Measurements from ENCODE around the gene BEGAIN.

DNA sequence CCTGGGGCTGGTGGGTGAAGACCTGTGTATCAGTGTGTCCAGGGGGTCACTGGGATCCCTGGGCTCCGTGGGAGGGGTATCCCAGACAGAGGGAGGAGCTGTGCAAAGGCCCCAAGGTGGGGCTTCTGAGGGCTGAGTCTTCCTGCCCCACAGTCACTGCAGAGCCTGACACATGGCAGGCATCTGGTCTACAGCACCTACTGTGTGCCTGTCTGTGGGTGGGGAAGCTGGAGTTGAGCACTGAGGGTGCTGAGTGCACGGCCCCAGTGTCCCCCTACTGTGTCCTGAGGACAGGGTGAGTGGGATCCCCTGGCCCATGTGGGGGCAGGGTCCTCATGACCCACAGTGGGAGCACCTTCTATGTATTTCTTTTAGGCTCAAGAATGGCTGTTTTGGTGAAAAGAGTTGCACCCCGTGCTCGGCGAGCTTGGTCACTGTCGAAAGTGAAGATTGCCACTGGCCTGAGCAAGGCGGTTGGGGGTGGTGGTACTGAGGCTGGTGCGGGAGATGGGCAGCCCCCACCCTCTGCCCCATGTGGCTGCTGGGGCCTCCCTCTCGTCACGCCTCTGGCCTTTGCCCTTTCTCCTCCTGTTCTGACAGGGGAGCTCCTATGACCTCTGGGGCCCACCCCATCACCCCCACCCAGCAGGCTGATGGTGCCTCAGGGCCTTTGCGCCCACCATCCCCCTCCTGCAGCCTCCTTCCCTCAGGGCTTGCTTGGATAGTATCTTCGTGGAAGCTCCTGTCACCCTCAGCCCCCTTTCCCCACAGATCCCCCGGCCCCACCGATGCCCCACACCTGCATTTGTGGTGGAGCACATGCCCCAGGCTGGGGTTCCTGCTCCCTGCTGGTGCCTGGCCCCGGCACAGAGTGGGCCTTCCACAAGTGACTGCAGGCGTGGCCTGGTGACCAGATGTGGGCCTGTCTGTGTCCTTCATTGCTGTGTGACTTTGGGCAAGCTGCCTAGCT lies 55.8 kb downstream of the BEGAIN start:
- TF ChIP-seq, protein P1, sequence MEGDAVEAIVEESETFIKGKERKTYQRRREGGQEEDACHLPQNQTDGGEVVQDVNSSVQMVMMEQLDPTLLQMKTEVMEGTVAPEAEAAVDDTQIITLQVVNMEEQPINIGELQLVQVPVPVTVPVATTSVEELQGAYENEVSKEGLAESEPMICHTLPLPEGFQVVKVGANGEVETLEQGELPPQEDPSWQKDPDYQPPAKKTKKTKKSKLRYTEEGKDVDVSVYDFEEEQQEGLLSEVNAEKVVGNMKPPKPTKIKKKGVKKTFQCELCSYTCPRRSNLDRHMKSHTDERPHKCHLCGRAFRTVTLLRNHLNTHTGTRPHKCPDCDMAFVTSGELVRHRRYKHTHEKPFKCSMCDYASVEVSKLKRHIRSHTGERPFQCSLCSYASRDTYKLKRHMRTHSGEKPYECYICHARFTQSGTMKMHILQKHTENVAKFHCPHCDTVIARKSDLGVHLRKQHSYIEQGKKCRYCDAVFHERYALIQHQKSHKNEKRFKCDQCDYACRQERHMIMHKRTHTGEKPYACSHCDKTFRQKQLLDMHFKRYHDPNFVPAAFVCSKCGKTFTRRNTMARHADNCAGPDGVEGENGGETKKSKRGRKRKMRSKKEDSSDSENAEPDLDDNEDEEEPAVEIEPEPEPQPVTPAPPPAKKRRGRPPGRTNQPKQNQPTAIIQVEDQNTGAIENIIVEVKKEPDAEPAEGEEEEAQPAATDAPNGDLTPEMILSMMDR (IDR thresholded peaks at IDR 0.05; ENCODE audit: insufficient read depth, low read depth, low read length) = no peak
- no peak for TF ChIP-seq EZH2 (IDR thresholded peaks at IDR 0.05; ENCODE audit: insufficient read depth, low read length)

All from astrocyte (in vitro differentiated cells and primary cell).